GM12865 (cell line): ENCODE measurements around the gene GPR37L1.

Experiments used
- DNase-seq: peaks from one replicate; pipeline ENCODE4 v3.0.0; 2010; ENCODE audit warnings: low read depth
- H3K4me3 ChIP-seq: 2 replicates; pipeline ENCODE4 v1.5.1; 2011; ENCODE audit warnings: mild to moderate bottlenecking, low read depth, low read length, control low read depth
- TF ChIP-seq, protein P1 (sequence below): IDR thresholded peaks from 2 replicates; pipeline ENCODE4 v1.5.1; 2011; ENCODE audit warnings: low read length, control low read depth, low read depth, inconsistent platforms; ENCODE audit not compliant: insufficient read depth; ENCODE audit errors: missing control alignments

GPR37L1 gene, protein sequence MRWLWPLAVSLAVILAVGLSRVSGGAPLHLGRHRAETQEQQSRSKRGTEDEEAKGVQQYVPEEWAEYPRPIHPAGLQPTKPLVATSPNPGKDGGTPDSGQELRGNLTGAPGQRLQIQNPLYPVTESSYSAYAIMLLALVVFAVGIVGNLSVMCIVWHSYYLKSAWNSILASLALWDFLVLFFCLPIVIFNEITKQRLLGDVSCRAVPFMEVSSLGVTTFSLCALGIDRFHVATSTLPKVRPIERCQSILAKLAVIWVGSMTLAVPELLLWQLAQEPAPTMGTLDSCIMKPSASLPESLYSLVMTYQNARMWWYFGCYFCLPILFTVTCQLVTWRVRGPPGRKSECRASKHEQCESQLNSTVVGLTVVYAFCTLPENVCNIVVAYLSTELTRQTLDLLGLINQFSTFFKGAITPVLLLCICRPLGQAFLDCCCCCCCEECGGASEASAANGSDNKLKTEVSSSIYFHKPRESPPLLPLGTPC

GRCh38 chr1:202122639-202123335, at the start of gene GPR37L1:
GPR37L1 (plus strand) TSS chr1:202122917; CDS start chr1:202122964, 47 bp downstream.
- no peak within 1 kb of the TSS for H3K4me3 ChIP-seq
- no peak for DNase-seq
- TF ChIP-seq, protein P1, sequence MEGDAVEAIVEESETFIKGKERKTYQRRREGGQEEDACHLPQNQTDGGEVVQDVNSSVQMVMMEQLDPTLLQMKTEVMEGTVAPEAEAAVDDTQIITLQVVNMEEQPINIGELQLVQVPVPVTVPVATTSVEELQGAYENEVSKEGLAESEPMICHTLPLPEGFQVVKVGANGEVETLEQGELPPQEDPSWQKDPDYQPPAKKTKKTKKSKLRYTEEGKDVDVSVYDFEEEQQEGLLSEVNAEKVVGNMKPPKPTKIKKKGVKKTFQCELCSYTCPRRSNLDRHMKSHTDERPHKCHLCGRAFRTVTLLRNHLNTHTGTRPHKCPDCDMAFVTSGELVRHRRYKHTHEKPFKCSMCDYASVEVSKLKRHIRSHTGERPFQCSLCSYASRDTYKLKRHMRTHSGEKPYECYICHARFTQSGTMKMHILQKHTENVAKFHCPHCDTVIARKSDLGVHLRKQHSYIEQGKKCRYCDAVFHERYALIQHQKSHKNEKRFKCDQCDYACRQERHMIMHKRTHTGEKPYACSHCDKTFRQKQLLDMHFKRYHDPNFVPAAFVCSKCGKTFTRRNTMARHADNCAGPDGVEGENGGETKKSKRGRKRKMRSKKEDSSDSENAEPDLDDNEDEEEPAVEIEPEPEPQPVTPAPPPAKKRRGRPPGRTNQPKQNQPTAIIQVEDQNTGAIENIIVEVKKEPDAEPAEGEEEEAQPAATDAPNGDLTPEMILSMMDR, result no peak

DNA sequence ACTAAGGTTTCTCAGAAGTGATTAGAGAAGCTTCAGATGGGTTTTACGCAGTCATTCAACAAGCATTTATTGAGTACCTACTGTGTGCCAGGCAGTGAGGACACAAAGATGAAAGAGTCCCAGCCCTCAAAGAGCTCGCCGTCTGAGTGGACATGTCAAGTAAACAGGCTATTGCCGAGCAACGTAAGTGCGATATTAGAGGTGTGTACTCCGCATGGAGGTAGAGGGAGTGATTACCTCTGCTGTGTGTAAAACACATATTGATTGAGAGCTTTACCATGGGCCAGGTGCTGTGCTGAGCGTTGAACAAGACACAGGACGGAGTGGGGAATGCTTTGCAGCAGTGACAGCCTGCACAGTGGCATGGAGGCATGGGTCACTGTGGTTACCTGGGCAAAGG, 49.5 kb upstream of the GPR37L1 start:
- no peak overlapping the region for H3K4me3 ChIP-seq
- no peak for DNase-seq
- TF ChIP-seq, protein P1, result no peak

GRCh38 chr1:202074985-202075384, 47.7 kb upstream of the GPR37L1 start:
- TF ChIP-seq, protein P1, result no peak
- no peak overlapping the region for H3K4me3 ChIP-seq
- DNase-seq, result no peak

- no peak overlapping the region for H3K4me3 ChIP-seq
- DNase-seq, result no peak
- TF ChIP-seq, protein P1, result no peak
These were observed 47.3 kb upstream of the GPR37L1 start for GRCh38 chr1:202075389-202075788.

DNA sequence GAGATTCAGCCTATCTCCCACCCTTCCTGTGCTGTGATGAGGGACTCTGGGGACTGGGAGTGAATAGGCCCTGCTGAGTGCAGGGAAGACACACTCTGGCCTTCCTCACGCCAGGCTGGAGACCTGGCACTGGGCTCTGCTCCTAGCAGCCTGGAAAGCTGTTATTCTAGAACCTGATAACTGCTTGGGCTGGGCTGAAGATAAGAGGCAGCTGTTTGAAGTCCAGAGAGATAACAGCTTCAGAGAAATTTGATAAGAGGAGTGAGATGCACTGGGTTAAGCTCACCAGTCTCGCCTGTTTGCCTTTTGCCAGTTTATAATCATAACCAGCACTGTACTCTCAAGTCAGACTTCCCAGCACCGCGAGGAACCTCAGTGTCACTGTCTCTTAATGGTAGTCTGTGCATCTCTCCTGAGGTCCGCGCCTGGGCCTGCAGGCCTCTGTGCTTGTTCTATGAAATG, 46.6 kb upstream of the GPR37L1 start:
- no peak for DNase-seq

GRCh38 chr1:202078241-202078640, 44.5 kb upstream of the GPR37L1 start:
- TF ChIP-seq, protein P1, result no peak
- H3K4me3 ChIP-seq, result no peak overlapping the region
- no peak for DNase-seq

More for the DNA sequence above, 46.6 kb upstream of the GPR37L1 start:
- TF ChIP-seq, protein P1, result no peak
- H3K4me3 ChIP-seq, result no peak overlapping the region
